ENCODE data around the gene YAP1. TPM values are rescaled to one million over a fixed set of nuclear protein-coding genes. Genes with fewer than 3 reads are reported as not detected.
"Not testable (repeated sequence)": the region's sequence is repeated elsewhere in the genome, so short reads cannot be mapped to it uniquely, and the experiment has no call there.

The YAP1 gene
- polyA plus RNA-seq, 2 of the 4 experiments (the other 2 are of a cell fraction) = 40.4 to 48.0 TPM

- peaks cover 7% of the 10 kb centered on the region for H3K4me1 ChIP-seq
- no peak for DNase-seq (ENCODE audit: low read depth in 1 of 2, low spot score in 1 of 2)
- no peaks in the 10 kb centered on the region for H3K9me3 ChIP-seq
- WGBS (ENCODE audit: missing lambda C conversion rate) = 95% methylated on average over 2 of the region's 2 CpGs
- H3K4me3 ChIP-seq = no peak overlapping the region
- ATAC-seq = no peak
- no peak overlapping the region for H3K4me2 ChIP-seq
- POLR2A ChIA-PET = no interaction called here
- no peak overlapping the region for H3K27ac ChIP-seq
- FAIRE-seq = no peak
- CTCF ChIA-PET = interaction anchor here (0.9 kb wide), 1 partner anchor 12 kb away, joined by 3 read pairs; no protein-coding TSS in a partner anchor
- no peak for TF ChIP-seq EP300 (IDR thresholded peaks at IDR 0.05)
- TF ChIP-seq SREBF2 (IDR thresholded peaks at IDR 0.05) = no peak
- no peak for TF ChIP-seq ELK1 (IDR thresholded peaks at IDR 0.05; ENCODE audit: low read depth, low read length)
- TF ChIP-seq CEBPB (IDR thresholded peaks at IDR 0.05) = no peak
Measured at GRCh38 chr11:102199673-102200072, 89.4 kb downstream of the YAP1 start.

- 89% methylated on average over 5 of the region's 5 CpGs for WGBS (ENCODE audit: missing lambda C conversion rate)
- H3K27ac ChIP-seq; H3K4me2 ChIP-seq; DNase-seq (ENCODE audit: low read depth in 1 of 2, low spot score in 1 of 2); H3K4me3 ChIP-seq; FAIRE-seq; H3K9me3 ChIP-seq; ATAC-seq; H3K4me1 ChIP-seq: not testable (repeated sequence)
- POLR2A ChIA-PET = interaction anchor here (0.6 kb wide), 1 partner anchor 115 kb away, joined by 3 read pairs; no protein-coding TSS in a partner anchor
- CTCF ChIA-PET = interaction anchor here (0.9 kb wide), 1 partner anchor 13 kb away, joined by 3 read pairs; no protein-coding TSS in a partner anchor
Measured at GRCh38 chr11:102200325-102200724, 90.1 kb downstream of the YAP1 start.

- ATAC-seq = no peak
Measured at GRCh38 chr11:102201776-102202175, 91.5 kb downstream of the YAP1 start.

DNA sequence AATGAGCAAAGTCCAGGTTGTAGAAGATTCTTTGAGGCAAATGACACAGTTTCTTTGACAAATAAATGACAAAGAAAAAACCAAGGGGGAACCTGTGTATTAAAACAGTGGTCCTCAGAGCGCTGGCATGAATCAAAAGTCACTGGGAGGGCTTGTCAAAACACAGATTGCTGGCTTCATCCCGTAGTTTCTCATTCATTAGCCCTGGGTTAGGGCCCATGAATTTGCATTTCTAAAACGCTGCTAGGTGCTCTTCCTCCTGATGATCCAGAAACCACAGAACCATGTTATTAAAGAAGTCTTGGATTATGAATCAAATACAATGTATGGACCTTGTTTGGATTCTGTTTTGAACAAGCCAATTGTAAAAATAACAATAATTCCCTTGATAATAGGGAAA, 92.7 kb downstream of the YAP1 start:
- H3K4me1 ChIP-seq = no peaks in the 10 kb centered on the region
- FAIRE-seq (no peak), ATAC-seq (no peak), DNase-seq (ENCODE audit: low read depth in 1 of 2, low spot score in 1 of 2) (no peak)
- H3K4me3 ChIP-seq = no peak overlapping the region
- 97% methylated on average over 3 of the region's 3 CpGs for WGBS (ENCODE audit: missing lambda C conversion rate)
- no peak overlapping the region for H3K4me2 ChIP-seq
- CTCF ChIA-PET = no interaction called here
- H3K27ac ChIP-seq = no peak overlapping the region
- H3K9me3 ChIP-seq = no peaks in the 10 kb centered on the region
- POLR2A ChIA-PET = no interaction called here
- TF ChIP-seq, protein P1, sequence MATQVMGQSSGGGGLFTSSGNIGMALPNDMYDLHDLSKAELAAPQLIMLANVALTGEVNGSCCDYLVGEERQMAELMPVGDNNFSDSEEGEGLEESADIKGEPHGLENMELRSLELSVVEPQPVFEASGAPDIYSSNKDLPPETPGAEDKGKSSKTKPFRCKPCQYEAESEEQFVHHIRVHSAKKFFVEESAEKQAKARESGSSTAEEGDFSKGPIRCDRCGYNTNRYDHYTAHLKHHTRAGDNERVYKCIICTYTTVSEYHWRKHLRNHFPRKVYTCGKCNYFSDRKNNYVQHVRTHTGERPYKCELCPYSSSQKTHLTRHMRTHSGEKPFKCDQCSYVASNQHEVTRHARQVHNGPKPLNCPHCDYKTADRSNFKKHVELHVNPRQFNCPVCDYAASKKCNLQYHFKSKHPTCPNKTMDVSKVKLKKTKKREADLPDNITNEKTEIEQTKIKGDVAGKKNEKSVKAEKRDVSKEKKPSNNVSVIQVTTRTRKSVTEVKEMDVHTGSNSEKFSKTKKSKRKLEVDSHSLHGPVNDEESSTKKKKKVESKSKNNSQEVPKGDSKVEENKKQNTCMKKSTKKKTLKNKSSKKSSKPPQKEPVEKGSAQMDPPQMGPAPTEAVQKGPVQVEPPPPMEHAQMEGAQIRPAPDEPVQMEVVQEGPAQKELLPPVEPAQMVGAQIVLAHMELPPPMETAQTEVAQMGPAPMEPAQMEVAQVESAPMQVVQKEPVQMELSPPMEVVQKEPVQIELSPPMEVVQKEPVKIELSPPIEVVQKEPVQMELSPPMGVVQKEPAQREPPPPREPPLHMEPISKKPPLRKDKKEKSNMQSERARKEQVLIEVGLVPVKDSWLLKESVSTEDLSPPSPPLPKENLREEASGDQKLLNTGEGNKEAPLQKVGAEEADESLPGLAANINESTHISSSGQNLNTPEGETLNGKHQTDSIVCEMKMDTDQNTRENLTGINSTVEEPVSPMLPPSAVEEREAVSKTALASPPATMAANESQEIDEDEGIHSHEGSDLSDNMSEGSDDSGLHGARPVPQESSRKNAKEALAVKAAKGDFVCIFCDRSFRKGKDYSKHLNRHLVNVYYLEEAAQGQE (IDR thresholded peaks at IDR 0.05) = no peak
- no peak for TF ChIP-seq HOXB5 (CRISPR knock-in tag; IDR thresholded peaks at IDR 0.05)

More at GRCh38 chr11:102201776-102202175, 91.5 kb downstream of the YAP1 start:
- H3K4me3 ChIP-seq = no peak overlapping the region
- 92% methylated on average over 2 of the region's 2 CpGs for WGBS (ENCODE audit: missing lambda C conversion rate)
- CTCF ChIA-PET = no interaction called here
- no peaks in the 10 kb centered on the region for H3K9me3 ChIP-seq
- H3K4me1 ChIP-seq = peaks cover 7% of the 10 kb centered on the region
- POLR2A ChIA-PET = no interaction called here
- TF ChIP-seq HDAC2 (IDR thresholded peaks at IDR 0.05) (no peak), EHF (CRISPR knock-in tag; IDR thresholded peaks at IDR 0.05) (no peak), RCOR1 (IDR thresholded peaks at IDR 0.05; ENCODE audit: low read depth, low read length) (no peak), ZSCAN20 (CRISPR knock-in tag; IDR thresholded peaks at IDR 0.05) (no peak), HOXA7 (CRISPR knock-in tag; IDR thresholded peaks at IDR 0.05) (no peak)
- no peak for DNase-seq (ENCODE audit: low read depth in 1 of 2, low spot score in 1 of 2)
- FAIRE-seq = no peak
- no peak overlapping the region for H3K27ac ChIP-seq
- no peak overlapping the region for H3K4me2 ChIP-seq

DNA sequence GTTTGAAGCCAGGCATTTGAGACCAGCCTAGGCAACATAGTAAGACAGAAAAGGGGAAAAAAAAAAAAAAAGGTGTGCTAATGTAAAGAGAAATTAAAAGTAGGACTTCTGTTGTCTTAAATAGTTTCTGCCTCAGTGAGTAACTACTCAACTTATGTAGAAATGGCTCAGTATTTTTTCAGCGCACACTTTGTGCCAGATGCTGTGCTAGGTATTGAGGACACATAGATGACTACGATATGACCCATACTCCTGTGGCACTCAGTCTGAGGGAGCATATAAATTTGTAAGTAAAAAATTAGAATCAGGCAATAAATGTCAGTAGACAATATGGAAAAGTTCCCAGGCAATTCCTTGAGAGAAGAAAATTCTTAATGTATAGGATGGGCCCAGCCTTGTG, 93.9 kb downstream of the YAP1 start:
- FAIRE-seq (no peak), ATAC-seq (no peak), DNase-seq (ENCODE audit: low read depth in 1 of 2, low spot score in 1 of 2) (no peak)
- Histone ChIP-seq H3K4me2 (no peak overlapping the region), H3K9me3 (no peaks in the 10 kb centered on the region), H3K27ac (no peak overlapping the region), H3K4me3 (no peak overlapping the region), H3K4me1 (no peaks in the 10 kb centered on the region)
- 47% methylated on average over 2 of the region's 2 CpGs for WGBS (ENCODE audit: missing lambda C conversion rate)
- CTCF ChIA-PET = interaction anchor here (0.7 kb wide), 2 partner anchors 14 to 42 kb away, joined by 3 read pairs; no protein-coding TSS in a partner anchor
- POLR2A ChIA-PET = no interaction called here
- no peak for TF ChIP-seq FOXS1 (CRISPR knock-in tag; IDR thresholded peaks at IDR 0.05)
- TF ChIP-seq, protein P2, sequence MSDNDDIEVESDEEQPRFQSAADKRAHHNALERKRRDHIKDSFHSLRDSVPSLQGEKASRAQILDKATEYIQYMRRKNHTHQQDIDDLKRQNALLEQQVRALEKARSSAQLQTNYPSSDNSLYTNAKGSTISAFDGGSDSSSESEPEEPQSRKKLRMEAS (IDR thresholded peaks at IDR 0.05) = no peak
- no peak for TF ChIP-seq JUN (IDR thresholded peaks at IDR 0.05)
- TF ChIP-seq RNF2 (IDR thresholded peaks at IDR 0.05; ENCODE audit: borderline replicate concordance, low read depth) = no peak
- no peak for TF ChIP-seq TFCP2L1 (CRISPR knock-in tag; IDR thresholded peaks at IDR 0.05)
- no peak for TF ChIP-seq POLR2A (IDR thresholded peaks at IDR 0.05; ENCODE audit: low read length)
- no peak for TF ChIP-seq POLR2AphosphoS2 (conservative IDR thresholded peaks at IDR 0.05; ENCODE audit: low read length)
- TF ChIP-seq HDAC2 (IDR thresholded peaks at IDR 0.05) = no peak
- no peak for TF ChIP-seq TP53 (CRISPR knock-in tag; IDR thresholded peaks at IDR 0.05)
- TF ChIP-seq FOSB (CRISPR knock-in tag; IDR thresholded peaks at IDR 0.05) = no peak
- TF ChIP-seq, protein P1 (IDR thresholded peaks at IDR 0.05) = no peak
